HCT116 (cell line): ENCODE results near the gene STK16. TPM values are rescaled to one million over a fixed set of nuclear protein-coding genes. Genes with fewer than 3 reads are reported as not detected.
A peak's percentile ranks its signal among the peaks of the same experiment; 100 is the strongest.

ENCODE experiments used
- ATAC-seq: fragments of 200-7000 bp; cut with Tn5 transposase; 2 replicates; pipeline ENCODE4 v1.9.1; 2020; ENCODE audit warnings: mild to moderate bottlenecking, moderate library complexity
- BruUV-seq: library from RNA; stranded (reverse); fragments of 400-500 nt; replicated peaks from 2 replicates; lab custom pipeline; 2021; lab: Mats Ljungman, UMichigan
- CTCF ChIA-PET: fragments of 300-600 bp; sonication (Branson Sonifier 250); formaldehyde crosslinking; loops from one replicate; lab custom pipeline; 2021; ENCODE audit warnings: antibody characterized with exemption; lab: Charles Lee
- POLR2A ChIA-PET: fragments of 300-600, 350-600 bp; sonication (Branson Sonifier 250); formaldehyde crosslinking; loops from one replicate; lab custom pipeline; 2021; ENCODE audit warnings: antibody characterized with exemption; lab: Charles Lee
- RAD21 ChIA-PET, 2 experiments: fragments of 300-600 bp; sonication (Branson Sonifier 250); formaldehyde crosslinking; loops; one replicate each; lab custom pipeline; 2023; ENCODE audit warnings: low total read pairs in 2 of 2; ENCODE audit not compliant: uncharacterized antibody in 2 of 2, unreplicated experiment in 2 of 2, low non-redundant PET in 1 of 2; lab: Charles Lee
- DNase-seq: peaks from one replicate; pipeline ENCODE4 v3.0.0-alpha.2; 2010; ENCODE audit warnings: low read depth, low spot score
- H2AFZ ChIP-seq: fragments of 200-600 bp; shearing (Covaris generic), sonication (generic); 2 replicates; pipeline ENCODE4 v1.6.1; 2017; ENCODE audit warnings: low read depth, mixed run types, mixed read lengths, antibody characterized with exemption, low read length; ENCODE audit not compliant: poor library complexity, severe bottlenecking
- H3K27ac ChIP-seq: 2 replicates; pipeline ENCODE4 v1.5.1; 2012; ENCODE audit warnings: low read depth, low read length
- H3K27me3 ChIP-seq: fragments of 200-600 bp; sonication (generic); 2 replicates; pipeline ENCODE4 v1.6.1; 2016; ENCODE audit warnings: mixed run types, low read length, mixed read lengths; ENCODE audit not compliant: insufficient read depth
- H3K36me3 ChIP-seq, 2 experiments: fragments of 200-500 bp in 1 of 2; fragments of 200-600 bp in 1 of 2; sonication (Bioruptor generic) in 1 of 2; sonication (generic) in 1 of 2; 2 replicates each; pipeline versions ENCODE4 v1.5.1 to v1.6.1; 2014 to 2016; ENCODE audit warnings: low read length in 2 of 2, inconsistent platforms in 1 of 2, mixed read lengths in 1 of 2, mixed run types in 1 of 2; ENCODE audit not compliant: insufficient read depth in 2 of 2, control insufficient read depth in 1 of 2
- H3K4me1 ChIP-seq, 2 experiments: fragments of 200-600 bp in 1 of 2; sonication (generic) in 1 of 2; 2 replicates each; pipeline versions ENCODE4 v1.5.1 to v1.6.1; 2012 to 2017; ENCODE audit warnings: low read length in 2 of 2, inconsistent platforms in 1 of 2, mild to moderate bottlenecking in 1 of 2, mixed read lengths in 1 of 2, mixed run types in 1 of 2, moderate library complexity in 1 of 2; ENCODE audit not compliant: insufficient read depth in 2 of 2, control insufficient read depth in 1 of 2
- H3K4me2 ChIP-seq: fragments of 200-600 bp; sonication (generic); 2 replicates; pipeline ENCODE4 v1.6.1; 2017; ENCODE audit warnings: mixed run types, low read length, mixed read lengths
- H3K4me3 ChIP-seq, 2 experiments: fragments of 200-600 bp in 1 of 2; sonication (generic) in 1 of 2; replicated peaks in 1 of 2; 2 replicates each; pipeline ENCODE4 v1.5.1; 2011 to 2016; ENCODE audit warnings: low read length in 2 of 2, control low read depth in 1 of 2, low read depth in 1 of 2, mild to moderate bottlenecking in 1 of 2, mixed read lengths in 1 of 2, mixed run types in 1 of 2
- H3K79me2 ChIP-seq: fragments of 200-600 bp; sonication (generic); 2 replicates; pipeline ENCODE4 v1.6.1; 2017; ENCODE audit warnings: mild to moderate bottlenecking, mixed run types, low read length, moderate library complexity, mixed read lengths; ENCODE audit not compliant: insufficient read depth
- H3K9ac ChIP-seq: fragments of 200-600 bp; sonication (generic); 2 replicates; pipeline ENCODE4 v1.6.1; 2016; ENCODE audit warnings: low read length, mixed read lengths
- H3K9me2 ChIP-seq: fragments of 200-600 bp; sonication (generic), shearing (Covaris generic); 2 replicates; pipeline ENCODE4 v1.6.1; 2017; ENCODE audit warnings: mixed run types, mild to moderate bottlenecking, moderate library complexity; ENCODE audit not compliant: insufficient read depth
- H3K9me3 ChIP-seq, 2 experiments: fragments of 200-500 bp in 1 of 2; fragments of 200-600 bp in 1 of 2; sonication (Bioruptor generic) in 1 of 2; sonication (generic) in 1 of 2; 2 replicates each; pipeline ENCODE4 v1.6.1; 2014 to 2017; ENCODE audit warnings: low read length in 2 of 2, mixed read lengths in 2 of 2, inconsistent platforms in 1 of 2, low read depth in 1 of 2, mild to moderate bottlenecking in 1 of 2, mixed run types in 1 of 2, moderate library complexity in 1 of 2; ENCODE audit not compliant: control insufficient read depth in 1 of 2, insufficient read depth in 1 of 2
- H4K20me1 ChIP-seq: fragments of 200-600 bp; sonication (generic), shearing (Covaris generic); 2 replicates; pipeline ENCODE4 v1.6.1; 2017; ENCODE audit warnings: mixed run types, mild to moderate bottlenecking, moderate library complexity; ENCODE audit not compliant: insufficient read depth
- CBX3 ChIP-seq: IDR thresholded peaks from 2 replicates; pipeline ENCODE4 v1.6.1; 2012; ENCODE audit warnings: low read depth
- CTCF ChIP-seq, 3 experiments: fragments of 200-600 bp in 1 of 3; sonication (generic) in 1 of 3; IDR thresholded peaks in 2 of 3; conservative IDR thresholded peaks in 1 of 3; 2 replicates each; pipeline ENCODE4 v1.5.1; 2012 to 2017; ENCODE audit warnings: low read depth in 2 of 3, low read length in 2 of 3, antibody characterized with exemption in 1 of 3, borderline replicate concordance in 1 of 3, control low read depth in 1 of 3, mild to moderate bottlenecking in 1 of 3, mixed read lengths in 1 of 3, mixed run types in 1 of 3, moderate library complexity in 1 of 3; ENCODE audit not compliant: insufficient read depth in 1 of 3
- ELF1 ChIP-seq: IDR thresholded peaks from 2 replicates; pipeline ENCODE4 v1.6.1; 2012; ENCODE audit warnings: low read depth, borderline replicate concordance
- EZH2 ChIP-seq: fragments of 200-600 bp; sonication (generic); IDR thresholded peaks from 2 replicates; pipeline ENCODE4 v1.6.1; 2017; ENCODE audit warnings: antibody characterized with exemption, mixed run types
- FOSL1 ChIP-seq: IDR thresholded peaks from 2 replicates; pipeline ENCODE4 v1.6.1; 2012; ENCODE audit warnings: low read depth
- POLR2A ChIP-seq: IDR thresholded peaks from 2 replicates; pipeline ENCODE4 v1.7.0; 2011; ENCODE audit warnings: borderline replicate concordance; ENCODE audit not compliant: insufficient read depth, insufficient read length; ENCODE audit errors: extremely low read depth
- POLR2AphosphoS5 ChIP-seq: IDR thresholded peaks from 2 replicates; pipeline ENCODE4 v1.6.1; 2011; ENCODE audit warnings: mild to moderate bottlenecking, low read depth, low read length, moderate library complexity
- SIN3A ChIP-seq: IDR thresholded peaks from 2 replicates; pipeline ENCODE4 v1.6.1; 2012; ENCODE audit warnings: low read depth
- SP1 ChIP-seq: IDR thresholded peaks from 2 replicates; pipeline ENCODE4 v1.6.1; 2012; ENCODE audit warnings: low read depth
- TCF7L2 ChIP-seq: IDR thresholded peaks from 2 replicates; pipeline ENCODE4 v1.7.0; 2011; ENCODE audit warnings: borderline replicate concordance, inconsistent platforms; ENCODE audit not compliant: insufficient read depth, insufficient read length; ENCODE audit errors: extremely low read depth
- ZNF274 ChIP-seq: fragments of 200-500 bp; sonication (Bioruptor generic); IDR thresholded peaks from 2 replicates; pipeline ENCODE4 v1.6.1; 2014; ENCODE audit warnings: mild to moderate bottlenecking, low read depth, low read length, inconsistent platforms
- intact Hi-C: fragments of 100-400 bp; cut with micrococcal nuclease; formaldehyde crosslinking; loops from 2 replicates; pipeline ENCODE4 v1.10.0; 2022
- total RNA-seq: library from RNA; stranded (reverse); gene quantifications from one replicate; pipeline ENCODE4 v1.2.1, GENCODE V29; 2021; ENCODE audit not compliant: unreplicated experiment
- TF ChIP-seq, protein P1 (sequence below): IDR thresholded peaks from 2 replicates; pipeline ENCODE4 v1.6.1; 2012
- TF ChIP-seq, protein P2 (sequence below): IDR thresholded peaks from 2 replicates; pipeline ENCODE4 v1.6.1; 2011; ENCODE audit warnings: mild to moderate bottlenecking, low read length, moderate library complexity; ENCODE audit not compliant: insufficient replicate concordance; ENCODE audit errors: extremely low read depth

The STK16 gene
- total RNA-seq, 1 experiment from 2014 or later, result 31.4 TPM

DNA sequence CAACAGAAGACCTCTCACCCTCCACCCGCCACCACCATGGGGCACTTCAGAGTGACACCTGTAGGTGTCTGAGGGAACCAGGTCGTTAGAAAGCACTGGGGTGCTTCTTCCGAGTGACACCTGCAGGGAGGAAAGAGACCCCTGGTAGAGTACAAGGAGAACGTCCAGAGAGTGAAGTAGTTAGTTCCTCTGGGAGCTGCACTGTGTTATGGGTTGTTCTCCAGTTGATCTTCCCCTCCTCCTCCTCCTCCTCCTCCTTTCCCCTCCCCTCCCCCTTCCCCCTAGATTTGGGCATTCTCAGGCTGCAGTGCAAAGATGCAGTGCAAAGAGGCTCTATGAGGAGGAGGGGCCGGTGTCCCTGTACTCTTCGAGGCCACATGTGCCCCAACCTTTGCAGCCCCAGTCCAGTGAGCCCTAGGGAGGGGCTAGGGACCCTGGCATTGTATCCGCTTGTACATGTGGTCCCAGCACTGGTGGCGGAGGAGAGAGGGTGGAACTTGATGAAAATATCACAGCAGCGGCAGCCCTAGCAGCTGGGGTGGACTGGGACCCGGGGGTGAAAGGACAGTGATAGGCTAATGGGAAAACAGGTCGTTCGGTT, 34.7 kb downstream of the STK16 start:
- DNase-seq, result no peak
- peak in 1 of 3 experiments; percentile 1; a peak in 1 of 6 replicates for TF ChIP-seq CTCF (IDR thresholded peaks at IDR 0.05 in 2 of 3, conservative IDR thresholded peaks at IDR 0.05 in 1 of 3; ENCODE audit: borderline replicate concordance in 1 of 3, insufficient read depth in 1 of 3, low read depth in 2 of 3, low read length in 2 of 3)
- TF ChIP-seq, protein P1, sequence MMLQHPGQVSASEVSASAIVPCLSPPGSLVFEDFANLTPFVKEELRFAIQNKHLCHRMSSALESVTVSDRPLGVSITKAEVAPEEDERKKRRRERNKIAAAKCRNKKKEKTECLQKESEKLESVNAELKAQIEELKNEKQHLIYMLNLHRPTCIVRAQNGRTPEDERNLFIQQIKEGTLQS, result no peak
- TF ChIP-seq, all 23 proteins: peak for 1
- no peaks in the 10 kb centered on the region for H3K36me3 ChIP-seq
- peak overlapping the region; percentile 71 for H3K9ac ChIP-seq
- H3K4me1 ChIP-seq, result peaks cover 23 to 44% of the 10 kb centered on the region in 2 experiments
- no peaks in the 10 kb centered on the region for H3K9me3 ChIP-seq
- H3K79me2 ChIP-seq, result no peaks in the 10 kb centered on the region
- H2AFZ ChIP-seq, result no peak overlapping the region
- ChIA-PET POLR2A (interaction anchor here (1.2 kb wide), 1 partner anchor 11 kb away, joined by 5 read pairs; no protein-coding TSS in a partner anchor), CTCF (interaction anchor here (0.8 to 4.3 kb wide), 3 partner anchors 11 to 18 kb away, joined by 3 to 71 read pairs (median 3); no protein-coding TSS in a partner anchor), RAD21 (no interaction called here)
- no TSS peak for BruUV-seq
- no peak for ATAC-seq
- H3K9me2 ChIP-seq, result no peaks in the 10 kb centered on the region
- H3K27me3 ChIP-seq, result no peaks in the 10 kb centered on the region
- intact Hi-C loops, result loop anchor here (1.0 kb wide), 1 partner anchor 14 kb away; no protein-coding TSS in a partner anchor
- H3K4me3 ChIP-seq, result peak overlapping the region; percentile 59 to 65
- no peaks in the 10 kb centered on the region for H4K20me1 ChIP-seq
- peak overlapping the region; percentile 82 for H3K27ac ChIP-seq
- peak overlapping the region; percentile 86 for H3K4me2 ChIP-seq

DNA sequence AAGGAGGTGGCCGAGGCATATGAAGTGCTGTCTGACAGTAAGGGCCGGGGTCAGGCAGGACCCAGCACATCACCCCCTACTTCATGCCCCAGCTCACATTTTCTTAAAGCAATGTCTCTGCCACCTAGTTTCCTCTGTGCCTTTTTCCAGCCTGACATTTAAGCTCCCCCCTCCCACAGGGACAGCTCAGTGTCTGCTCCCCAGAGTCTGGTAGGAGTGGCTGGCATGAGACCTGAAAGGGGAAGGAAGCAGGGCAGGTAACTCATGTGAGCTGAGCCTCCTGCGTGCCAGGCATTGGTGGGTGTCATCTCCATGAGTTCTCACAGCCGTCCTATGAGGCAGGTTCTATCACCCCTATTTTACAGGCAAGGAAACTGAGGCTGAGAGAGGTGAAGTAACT, 35.4 kb downstream of the STK16 start:
- H3K36me3 ChIP-seq, result no peaks in the 10 kb centered on the region
- no peaks in the 10 kb centered on the region for H3K27me3 ChIP-seq
- CTCF ChIA-PET, result interaction anchor here (0.6 kb wide), 1 partner anchor 14 kb away, joined by 3 read pairs; no protein-coding TSS in a partner anchor
- no peak overlapping the region for H3K9ac ChIP-seq
- POLR2A ChIA-PET, result no interaction called here
- no peak overlapping the region for H3K27ac ChIP-seq
- H2AFZ ChIP-seq, result no peak overlapping the region
- intact Hi-C loops, result no loop called here
- peaks cover 20 to 38% of the 10 kb centered on the region in 2 experiments for H3K4me1 ChIP-seq
- peak overlapping the region; percentile 86; the same call in 1 of the 2 replicates for H3K4me2 ChIP-seq
- no peak overlapping the region for H3K4me3 ChIP-seq
- RAD21 ChIA-PET, result no interaction called here
- ATAC-seq (no peak), DNase-seq (no peak)
- H4K20me1 ChIP-seq, result no peaks in the 10 kb centered on the region
- no peaks in the 10 kb centered on the region for H3K9me2 ChIP-seq
- BruUV-seq, result TSS peak; percentile 58
- H3K79me2 ChIP-seq, result no peaks in the 10 kb centered on the region
- H3K9me3 ChIP-seq, result no peaks in the 10 kb centered on the region
- TF ChIP-seq FOSL1 (no peak), CBX3 (no peak), ELF1 (no peak), POLR2AphosphoS5 (no peak), ZNF274 (no peak), POLR2A (no peak), TCF7L2 (no peak), SP1 (no peak), EZH2 (no peak), SIN3A (no peak)
- TF ChIP-seq, protein P2, sequence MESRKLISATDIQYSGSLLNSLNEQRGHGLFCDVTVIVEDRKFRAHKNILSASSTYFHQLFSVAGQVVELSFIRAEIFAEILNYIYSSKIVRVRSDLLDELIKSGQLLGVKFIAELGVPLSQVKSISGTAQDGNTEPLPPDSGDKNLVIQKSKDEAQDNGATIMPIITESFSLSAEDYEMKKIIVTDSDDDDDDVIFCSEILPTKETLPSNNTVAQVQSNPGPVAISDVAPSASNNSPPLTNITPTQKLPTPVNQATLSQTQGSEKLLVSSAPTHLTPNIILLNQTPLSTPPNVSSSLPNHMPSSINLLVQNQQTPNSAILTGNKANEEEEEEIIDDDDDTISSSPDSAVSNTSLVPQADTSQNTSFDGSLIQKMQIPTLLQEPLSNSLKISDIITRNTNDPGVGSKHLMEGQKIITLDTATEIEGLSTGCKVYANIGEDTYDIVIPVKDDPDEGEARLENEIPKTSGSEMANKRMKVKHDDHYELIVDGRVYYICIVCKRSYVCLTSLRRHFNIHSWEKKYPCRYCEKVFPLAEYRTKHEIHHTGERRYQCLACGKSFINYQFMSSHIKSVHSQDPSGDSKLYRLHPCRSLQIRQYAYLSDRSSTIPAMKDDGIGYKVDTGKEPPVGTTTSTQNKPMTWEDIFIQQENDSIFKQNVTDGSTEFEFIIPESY, result no peak
- TF ChIP-seq, protein P1, result no peak
